ENCODE results near the gene MEGF8.

The MEGF8 gene

DNA sequence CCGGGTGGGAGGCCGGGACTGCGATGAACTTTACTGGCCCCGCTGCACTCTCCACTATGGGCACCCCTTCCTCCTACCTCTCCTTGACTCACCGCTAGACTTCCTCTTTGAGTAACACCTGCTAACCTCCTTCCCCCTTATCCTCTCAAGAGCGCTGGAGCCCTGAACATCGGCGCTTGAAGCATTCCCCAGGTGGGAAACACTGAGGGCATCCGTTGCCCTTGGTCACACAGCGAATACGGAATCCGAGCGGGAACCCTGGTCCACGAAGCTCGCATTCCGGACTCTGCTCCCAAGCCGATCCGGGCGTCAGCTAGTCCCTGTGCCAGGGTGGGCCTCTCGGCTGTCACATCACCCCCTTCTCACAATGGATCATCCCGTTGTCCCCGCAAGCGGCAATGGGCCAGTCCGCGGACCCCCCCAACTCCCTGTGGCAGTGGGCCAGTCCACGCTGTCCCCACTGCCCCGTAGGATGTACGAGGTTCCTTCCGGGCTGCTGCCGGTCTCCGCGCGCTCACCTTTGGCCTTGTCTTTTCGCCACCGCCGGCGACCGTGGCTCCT, 97.5 kb downstream of the MEGF8 start:
- no peak for DNase-seq

DNA sequence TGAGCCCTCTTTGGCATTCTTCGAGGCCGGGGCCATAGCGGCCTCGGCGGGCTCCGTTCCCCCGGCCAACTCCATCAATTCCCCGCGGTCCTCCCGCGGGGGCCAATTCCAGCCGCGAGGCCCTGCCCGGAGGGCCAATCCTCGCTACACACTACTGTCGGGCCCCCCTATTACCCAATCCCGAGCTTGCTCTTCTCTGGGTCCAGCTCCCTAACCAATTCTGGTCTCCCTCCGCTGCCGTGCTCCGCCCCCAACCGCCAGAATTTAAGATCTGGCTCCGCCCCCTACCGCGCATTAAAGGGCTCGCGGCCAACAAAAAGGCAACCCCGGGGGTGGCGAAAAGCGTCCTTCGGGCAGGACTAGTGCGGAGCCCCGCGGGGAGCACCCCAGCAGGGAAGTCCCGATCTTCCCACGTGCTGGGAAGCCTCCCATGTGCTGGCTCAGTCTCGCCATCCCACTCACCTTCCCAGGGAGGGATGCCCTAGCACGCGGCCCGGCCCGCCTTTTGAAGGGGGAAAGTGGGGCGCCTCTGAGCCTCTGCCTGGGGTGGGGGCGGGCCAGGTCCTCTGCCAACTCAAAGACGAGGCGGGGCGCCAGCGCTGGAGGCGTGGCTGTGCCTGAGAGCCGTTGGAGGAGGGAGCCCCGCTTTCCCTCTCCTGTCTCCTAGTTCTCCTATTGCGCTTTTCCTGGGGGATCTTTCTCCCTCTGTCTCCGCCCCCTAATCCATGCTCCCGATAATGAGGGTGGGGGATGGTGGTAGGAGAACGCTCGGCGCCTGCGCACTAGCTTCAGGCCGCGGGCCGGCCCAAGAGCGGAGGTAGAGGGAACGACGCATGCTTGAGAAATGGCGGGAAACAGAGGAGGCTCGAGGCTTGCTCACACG, 98.3 kb downstream of the MEGF8 start:
- peak; percentile 70 for DNase-seq

DNA sequence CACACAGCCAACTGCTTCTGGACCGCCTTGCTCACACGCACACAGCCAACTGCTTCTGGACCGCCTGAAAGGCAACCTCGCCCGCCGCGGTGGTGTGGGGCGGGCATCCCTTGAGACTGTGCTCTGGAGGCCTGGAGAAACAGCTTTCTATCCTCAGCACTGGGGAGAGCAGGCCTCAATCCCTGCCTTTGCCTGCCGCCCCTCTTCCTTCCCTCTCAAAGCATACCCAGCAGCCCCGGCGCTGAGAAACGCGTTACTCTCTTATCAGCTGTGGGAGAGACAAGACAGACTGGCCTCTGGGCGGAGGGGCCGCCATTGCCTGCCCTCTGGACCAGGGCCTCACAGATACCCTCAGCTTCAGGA, 98.9 kb downstream of the MEGF8 start:
- DNase-seq: no peak

DNA sequence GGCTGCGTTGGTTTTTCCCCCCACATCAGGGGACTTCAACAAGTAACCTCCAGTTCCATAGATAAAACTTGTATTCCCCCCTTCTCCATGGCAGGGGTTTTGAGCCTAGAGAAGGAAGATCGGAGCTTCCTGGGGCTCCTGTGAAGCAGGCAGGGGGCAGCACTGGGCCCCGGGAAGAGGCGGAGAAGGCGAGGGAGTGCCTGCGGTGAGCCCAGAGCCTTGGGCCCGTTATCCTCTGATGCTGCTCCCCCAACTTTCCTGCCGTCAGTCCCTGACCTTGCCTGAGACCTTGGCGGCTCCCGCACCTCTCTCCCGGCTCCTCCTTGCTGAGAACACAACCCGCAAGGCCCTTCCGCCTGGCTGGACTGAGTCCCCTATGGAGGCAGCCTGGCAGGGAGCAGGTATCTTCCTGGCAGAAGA, 99.3 kb downstream of the MEGF8 start:
- DNase-seq: no peak

DNA sequence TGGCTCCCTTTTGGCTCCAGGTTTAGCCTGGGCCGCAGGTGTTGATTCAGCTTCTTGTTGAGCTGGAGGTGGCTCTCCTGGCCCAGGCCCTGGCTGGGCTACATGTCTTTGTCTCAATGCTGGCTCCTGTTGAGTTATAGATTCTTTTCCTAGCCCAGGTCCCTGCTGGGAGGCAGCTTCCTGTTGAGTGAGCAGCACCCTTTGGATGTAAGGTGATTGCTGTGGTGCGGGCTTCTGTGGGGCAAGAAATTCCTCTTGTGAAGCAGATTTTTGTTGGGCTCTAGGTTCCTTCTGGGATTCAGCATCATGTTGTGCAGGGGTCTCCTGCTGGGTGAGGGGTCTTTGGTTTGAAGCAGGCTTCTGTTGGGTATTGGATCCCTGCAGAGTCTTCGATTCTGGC, 101.2 kb downstream of the MEGF8 start:
- DNase-seq: no peak

DNA sequence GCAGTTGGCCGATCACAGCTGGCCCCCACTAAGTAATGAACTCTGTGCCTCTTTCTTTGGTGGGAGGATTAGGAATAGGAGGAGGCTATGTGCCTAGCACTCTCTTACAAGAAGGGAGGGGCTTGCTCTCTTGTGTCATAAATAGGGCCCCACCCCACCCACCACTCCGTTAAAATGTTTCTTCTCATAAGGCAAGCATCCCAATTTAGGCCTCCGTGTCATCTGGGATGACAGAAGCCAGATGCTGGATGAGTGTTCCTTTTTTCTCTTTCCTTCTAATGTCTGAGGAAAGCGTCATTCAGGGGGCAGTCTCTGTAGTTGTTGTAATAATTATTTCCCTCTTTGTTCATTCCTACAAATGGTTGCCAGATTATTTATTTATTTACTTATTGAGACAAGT, 101.9 kb downstream of the MEGF8 start, which contains the start of gene LIPE:
TSS of gene LIPE (minus strand) at position 76 of the 400 bp plus-strand sequence. CDS start 239 bp downstream, outside the sequence.
- DNase-seq: no peak

Data from 8988T (cell line).